ENCODE results near the gene ZNF77. TPM values are rescaled to one million over a fixed set of nuclear protein-coding genes. Genes with fewer than 3 reads are reported as not detected.

The ZNF77 gene
- 5.8 TPM for total RNA-seq (2013)
- polyA plus RNA-seq (1 to 10 TPM in 2 of 3 donors, under 1 TPM in 1; 0.30 to 2.7 (median 1.0) TPM), polyA minus RNA-seq (0.80 and 1.1 TPM in 2 replicates), total RNA-seq (0.17 to 1.9 (median 1.5) reads per million in 11 experiments)

DNA sequence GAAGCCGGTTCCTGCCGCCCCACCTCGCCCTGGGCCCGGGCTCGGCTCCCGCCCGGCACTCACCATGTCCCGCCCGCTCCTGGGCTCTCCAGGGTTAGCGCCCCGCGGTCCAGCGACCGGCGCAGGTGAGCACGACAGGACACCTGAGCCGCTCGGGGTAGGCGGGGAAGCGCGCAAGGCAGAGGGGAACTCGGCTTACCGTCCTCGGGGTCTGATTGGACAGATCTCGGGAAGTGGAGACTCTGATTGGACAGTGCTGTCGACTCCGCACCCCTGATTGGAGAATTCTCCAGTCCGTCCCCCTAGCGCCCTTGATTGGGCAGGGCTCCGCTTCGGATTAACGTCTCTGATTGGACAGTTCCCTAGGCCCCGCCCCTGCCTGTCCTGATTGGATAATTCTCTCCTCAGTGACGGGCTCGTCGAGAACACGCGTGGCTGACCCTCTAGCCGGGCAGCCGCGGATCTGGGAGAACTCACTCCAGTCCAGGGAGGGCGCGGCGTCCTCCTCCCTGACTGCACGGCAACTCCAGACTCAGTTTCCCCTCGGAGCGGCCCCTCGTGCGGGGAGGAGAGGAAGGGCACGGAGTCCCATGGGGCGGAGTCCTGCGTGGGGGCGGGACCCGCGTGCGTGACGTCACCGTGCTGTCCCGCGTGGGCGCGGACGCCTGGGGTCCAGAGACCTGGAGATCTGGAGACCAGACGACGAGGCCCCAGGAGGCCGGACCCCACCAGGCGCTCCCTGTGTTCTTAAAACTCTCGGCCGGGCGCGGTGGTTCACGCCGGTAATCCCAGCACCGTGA is at the start of gene ZNF77:
Gene ZNF77 (minus strand): TSS at position 197 of the 800 bp plus-strand sequence. CDS start 131 bp downstream, at position 66.
- Mint-ChIP-seq H3K36me3 (peaks cover 2 to 3% of the 10 kb centered on the region in 2 donors), H3K4me1 (peaks cover 25% of the 10 kb centered on the region)
- peak within 1 kb of the TSS; percentile 92 for H3K4me2 ChIP-seq (replicated peaks; ENCODE audit: extremely low read depth, low read length, poor library complexity, severe bottlenecking)

GRCh38 chr19:2993579-2993978 is 48.8 kb upstream of the ZNF77 start:
- H3K79me2 ChIP-seq (ENCODE audit: insufficient read depth, low read length), result no peaks in the 10 kb centered on the region
- H3K36me3 Mint-ChIP-seq, result no peaks in the 10 kb centered on the region
- H3K36me3 ChIP-seq (replicated peaks in 1 of 2; ENCODE audit: control insufficient read depth in 1 of 2, insufficient read depth in 2 of 2, low read length in 2 of 2), result no peaks in the 10 kb centered on the region
- intact Hi-C loops (cut with micrococcal nuclease), result no loop called here
- H3K4me3 ChIP-seq (replicated peaks in 1 of 3; ENCODE audit: low read depth in 2 of 3, low read length in 3 of 3), result no peak overlapping the region
- H3K4me2 ChIP-seq (replicated peaks; ENCODE audit: extremely low read depth, low read length, poor library complexity, severe bottlenecking), result no peak overlapping the region
- H2AFZ ChIP-seq (ENCODE audit: insufficient read depth, low read depth, low read length, poor library complexity, severe bottlenecking), result no peak overlapping the region
- H3K4me1 ChIP-seq (ENCODE audit: control insufficient read depth in 1 of 2, insufficient read depth in 2 of 2, low read length in 2 of 2), result no peaks in the 10 kb centered on the region
- H3K27me3 ChIP-seq (ENCODE audit: control insufficient read depth in 2 of 2, insufficient read depth in 2 of 2, low read length in 2 of 2), result no peaks in the 10 kb centered on the region
- H4K20me1 ChIP-seq (ENCODE audit: insufficient read depth, low read length), result no peaks in the 10 kb centered on the region
- no peak overlapping the region for H3K27ac ChIP-seq (ENCODE audit: low read depth in 1 of 2, low read length in 2 of 2)
- H3K4me3 Mint-ChIP-seq, result no peak overlapping the region
- H3K27ac Mint-ChIP-seq, result no peak overlapping the region
- no peaks in the 10 kb centered on the region for H3K4me1 Mint-ChIP-seq
- DNase-seq, result no peak
- H3K9me3 ChIP-seq (replicated peaks in 1 of 2; ENCODE audit: control insufficient read depth in 1 of 2, insufficient read depth in 1 of 2, low read length in 2 of 2), result no peaks in the 10 kb centered on the region
- H3K27me3 Mint-ChIP-seq (ENCODE audit: low read depth in 3 of 3), result peaks cover 5 to 12% (median 8%) of the 10 kb centered on the region in 3 donors
- 87% methylated on average over 6 of the region's 9 CpGs for WGBS (ENCODE audit: insufficient coverage)
- H3K9ac ChIP-seq (ENCODE audit: insufficient read depth, low read length, poor library complexity, severe bottlenecking), result no peak overlapping the region
- TF ChIP-seq, protein P1, sequence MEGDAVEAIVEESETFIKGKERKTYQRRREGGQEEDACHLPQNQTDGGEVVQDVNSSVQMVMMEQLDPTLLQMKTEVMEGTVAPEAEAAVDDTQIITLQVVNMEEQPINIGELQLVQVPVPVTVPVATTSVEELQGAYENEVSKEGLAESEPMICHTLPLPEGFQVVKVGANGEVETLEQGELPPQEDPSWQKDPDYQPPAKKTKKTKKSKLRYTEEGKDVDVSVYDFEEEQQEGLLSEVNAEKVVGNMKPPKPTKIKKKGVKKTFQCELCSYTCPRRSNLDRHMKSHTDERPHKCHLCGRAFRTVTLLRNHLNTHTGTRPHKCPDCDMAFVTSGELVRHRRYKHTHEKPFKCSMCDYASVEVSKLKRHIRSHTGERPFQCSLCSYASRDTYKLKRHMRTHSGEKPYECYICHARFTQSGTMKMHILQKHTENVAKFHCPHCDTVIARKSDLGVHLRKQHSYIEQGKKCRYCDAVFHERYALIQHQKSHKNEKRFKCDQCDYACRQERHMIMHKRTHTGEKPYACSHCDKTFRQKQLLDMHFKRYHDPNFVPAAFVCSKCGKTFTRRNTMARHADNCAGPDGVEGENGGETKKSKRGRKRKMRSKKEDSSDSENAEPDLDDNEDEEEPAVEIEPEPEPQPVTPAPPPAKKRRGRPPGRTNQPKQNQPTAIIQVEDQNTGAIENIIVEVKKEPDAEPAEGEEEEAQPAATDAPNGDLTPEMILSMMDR (IDR thresholded peaks at IDR 0.05), result no peak
- peaks cover 0 to 3% (median 0%) of the 10 kb centered on the region in 7 donors for H3K9me3 Mint-ChIP-seq

More for the DNA sequence above, at the start of gene ZNF77:
- H2AFZ ChIP-seq (ENCODE audit: insufficient read depth, low read depth, low read length, poor library complexity, severe bottlenecking), result peak within 1 kb of the TSS; percentile 98
- peaks cover 0 to 11% (median 0%) of the 10 kb centered on the region in 3 donors for H3K27me3 Mint-ChIP-seq (ENCODE audit: low read depth in 3 of 3)
- peak within 1 kb of the TSS; percentile 74 for H3K9ac ChIP-seq (ENCODE audit: insufficient read depth, low read length, poor library complexity, severe bottlenecking)
- peak within 1 kb of the TSS; percentile 73 to 86 (median 76) for H3K4me3 ChIP-seq (replicated peaks in 1 of 3; ENCODE audit: low read depth in 2 of 3, low read length in 3 of 3)
- no peaks in the 10 kb centered on the region for H3K9me3 ChIP-seq (replicated peaks in 1 of 2; ENCODE audit: control insufficient read depth in 1 of 2, insufficient read depth in 1 of 2, low read length in 2 of 2)
- H3K36me3 ChIP-seq (replicated peaks in 1 of 2; ENCODE audit: control insufficient read depth in 1 of 2, insufficient read depth in 2 of 2, low read length in 2 of 2), result no peaks in the 10 kb centered on the region
- H3K27me3 ChIP-seq (ENCODE audit: control insufficient read depth in 2 of 2, insufficient read depth in 2 of 2, low read length in 2 of 2), result no peaks in the 10 kb centered on the region
- peak within 1 kb of the TSS; percentile 85 to 94 for H3K4me3 Mint-ChIP-seq
- no peaks in the 10 kb centered on the region for H4K20me1 ChIP-seq (ENCODE audit: insufficient read depth, low read length)
- H3K27ac ChIP-seq (ENCODE audit: low read depth in 1 of 2, low read length in 2 of 2), result peak within 1 kb of the TSS; percentile 82 to 91
- H3K9me3 Mint-ChIP-seq, result peaks cover 0 to 12% (median 2%) of the 10 kb centered on the region in 7 donors
- TF ChIP-seq, protein P1 (IDR thresholded peaks at IDR 0.05), result no peak
- peak; percentile 98 to 100 (median 98) for DNase-seq
- H3K79me2 ChIP-seq (ENCODE audit: insufficient read depth, low read length), result peaks cover 21% of the 10 kb centered on the region
- H3K4me1 ChIP-seq (ENCODE audit: control insufficient read depth in 1 of 2, insufficient read depth in 2 of 2, low read length in 2 of 2), result peaks cover 24 to 29% of the 10 kb centered on the region in 2 donors
- H3K27ac Mint-ChIP-seq, result peak within 1 kb of the TSS; percentile 95 to 99 (median 97)
- under 1% methylated on average over 71 of the region's 74 CpGs for WGBS (ENCODE audit: insufficient coverage)
- intact Hi-C loops (cut with micrococcal nuclease), result loop anchor here (5.0 kb wide), 2 partner anchors 43 to 103 kb away; partner anchors contain the start of genes ZNF57 (in 2 of the 2) and ZNF555 (in 1 of the 2)

Data from CD14-positive monocyte (primary cell).